ENCODE measurements around the gene SIM1.

Gene SIM1

GRCh38 chr6:100344761-100345160 lies 120.0 kb downstream of the SIM1 start:
- Histone ChIP-seq H4K20me1 (ENCODE audit: low read depth, low read length) (no peaks in the 10 kb centered on the region), H3K9me3 (ENCODE audit: insufficient read depth, low read length) (no peaks in the 10 kb centered on the region), H3K36me3 (ENCODE audit: low read length) (no peaks in the 10 kb centered on the region), H3K79me2 (ENCODE audit: insufficient read depth, low read length) (no peaks in the 10 kb centered on the region), H3K27me3 (ENCODE audit: low read length) (no peaks in the 10 kb centered on the region), H3K9ac (ENCODE audit: low read length) (no peak overlapping the region), H3K27ac (ENCODE audit: low read depth, low read length) (no peak overlapping the region), H3F3A (ENCODE audit: insufficient read depth) (no peaks in the 10 kb centered on the region; the same call in 1 of the 2 replicates), H3K4me2 (ENCODE audit: low read depth, low read length, poor library complexity, severe bottlenecking) (no peak overlapping the region), H2AFZ (ENCODE audit: low read depth, low read length, severe bottlenecking) (peak overlapping the region; percentile 7), H3K4me3 (ENCODE audit: insufficient read depth, low read length, poor library complexity, severe bottlenecking) (no peak overlapping the region), H3K9me2 (replicated peaks; ENCODE audit: insufficient read depth, low read length) (no peaks in the 10 kb centered on the region)
- TF ChIP-seq EZH2phosphoT487 (conservative IDR thresholded peaks at IDR 0.05; ENCODE audit: low read length) = no peak
- TF ChIP-seq, protein P1, sequence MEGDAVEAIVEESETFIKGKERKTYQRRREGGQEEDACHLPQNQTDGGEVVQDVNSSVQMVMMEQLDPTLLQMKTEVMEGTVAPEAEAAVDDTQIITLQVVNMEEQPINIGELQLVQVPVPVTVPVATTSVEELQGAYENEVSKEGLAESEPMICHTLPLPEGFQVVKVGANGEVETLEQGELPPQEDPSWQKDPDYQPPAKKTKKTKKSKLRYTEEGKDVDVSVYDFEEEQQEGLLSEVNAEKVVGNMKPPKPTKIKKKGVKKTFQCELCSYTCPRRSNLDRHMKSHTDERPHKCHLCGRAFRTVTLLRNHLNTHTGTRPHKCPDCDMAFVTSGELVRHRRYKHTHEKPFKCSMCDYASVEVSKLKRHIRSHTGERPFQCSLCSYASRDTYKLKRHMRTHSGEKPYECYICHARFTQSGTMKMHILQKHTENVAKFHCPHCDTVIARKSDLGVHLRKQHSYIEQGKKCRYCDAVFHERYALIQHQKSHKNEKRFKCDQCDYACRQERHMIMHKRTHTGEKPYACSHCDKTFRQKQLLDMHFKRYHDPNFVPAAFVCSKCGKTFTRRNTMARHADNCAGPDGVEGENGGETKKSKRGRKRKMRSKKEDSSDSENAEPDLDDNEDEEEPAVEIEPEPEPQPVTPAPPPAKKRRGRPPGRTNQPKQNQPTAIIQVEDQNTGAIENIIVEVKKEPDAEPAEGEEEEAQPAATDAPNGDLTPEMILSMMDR (IDR thresholded peaks at IDR 0.05; ENCODE audit: insufficient read depth, low read length, poor library complexity, severe bottlenecking) = no peak

DNA sequence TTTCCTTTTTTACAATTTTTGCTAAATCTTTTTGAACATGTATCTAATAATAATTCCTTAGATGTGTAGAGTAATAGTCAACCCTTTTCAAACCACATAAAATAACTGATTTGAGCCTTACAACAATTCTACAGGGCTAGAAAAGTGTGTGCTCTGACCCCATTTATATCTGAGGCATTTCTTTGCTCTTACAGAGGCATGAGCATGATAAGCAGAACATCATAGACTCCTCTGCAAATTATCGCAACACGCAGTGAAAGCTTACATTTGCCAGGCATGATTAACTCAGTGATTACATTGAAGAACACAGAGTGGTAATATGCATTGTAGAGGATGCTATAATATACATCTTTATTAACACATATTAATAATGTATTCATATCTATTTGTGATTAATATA lies 120.4 kb downstream of the SIM1 start:
- Histone ChIP-seq H3K9me3 (ENCODE audit: insufficient read depth, low read length) (no peaks in the 10 kb centered on the region), H3K79me2 (ENCODE audit: insufficient read depth, low read length) (no peaks in the 10 kb centered on the region), H3K27ac (ENCODE audit: low read depth, low read length) (no peak overlapping the region), H3K4me3 (ENCODE audit: insufficient read depth, low read length, poor library complexity, severe bottlenecking) (no peak overlapping the region), H3F3A (ENCODE audit: insufficient read depth) (no peaks in the 10 kb centered on the region; the same call in 1 of the 2 replicates), H3K4me2 (ENCODE audit: low read depth, low read length, poor library complexity, severe bottlenecking) (no peak overlapping the region), H3K36me3 (ENCODE audit: low read length) (no peaks in the 10 kb centered on the region), H3K27me3 (ENCODE audit: low read length) (no peaks in the 10 kb centered on the region), H2AFZ (ENCODE audit: low read depth, low read length, severe bottlenecking) (no peak overlapping the region), H3K9me2 (replicated peaks; ENCODE audit: insufficient read depth, low read length) (no peaks in the 10 kb centered on the region), H3K9ac (ENCODE audit: low read length) (no peak overlapping the region), H4K20me1 (ENCODE audit: low read depth, low read length) (no peaks in the 10 kb centered on the region)
- no peak for TF ChIP-seq EZH2phosphoT487 (conservative IDR thresholded peaks at IDR 0.05; ENCODE audit: low read length)

GRCh38 chr6:100343316-100344077 lies 121.2 kb downstream of the SIM1 start:
- Histone ChIP-seq H3K36me3 (ENCODE audit: low read length) (no peaks in the 10 kb centered on the region), H3K9me2 (replicated peaks; ENCODE audit: insufficient read depth, low read length) (no peaks in the 10 kb centered on the region), H2AFZ (ENCODE audit: low read depth, low read length, severe bottlenecking) (no peak overlapping the region), H3K4me3 (ENCODE audit: insufficient read depth, low read length, poor library complexity, severe bottlenecking) (no peak overlapping the region), H3K27ac (ENCODE audit: low read depth, low read length) (no peak overlapping the region), H3K27me3 (ENCODE audit: low read length) (no peaks in the 10 kb centered on the region), H3K79me2 (ENCODE audit: insufficient read depth, low read length) (no peaks in the 10 kb centered on the region), H3F3A (ENCODE audit: insufficient read depth) (no peaks in the 10 kb centered on the region; the same call in 1 of the 2 replicates), H4K20me1 (ENCODE audit: low read depth, low read length) (no peaks in the 10 kb centered on the region), H3K4me2 (ENCODE audit: low read depth, low read length, poor library complexity, severe bottlenecking) (no peak overlapping the region), H3K9me3 (ENCODE audit: insufficient read depth, low read length) (no peaks in the 10 kb centered on the region), H3K9ac (ENCODE audit: low read length) (no peak overlapping the region)
- no peak for TF ChIP-seq EZH2phosphoT487 (conservative IDR thresholded peaks at IDR 0.05; ENCODE audit: low read length)
- TF ChIP-seq, protein P1 (IDR thresholded peaks at IDR 0.05; ENCODE audit: insufficient read depth, low read length, poor library complexity, severe bottlenecking) = no peak

DNA sequence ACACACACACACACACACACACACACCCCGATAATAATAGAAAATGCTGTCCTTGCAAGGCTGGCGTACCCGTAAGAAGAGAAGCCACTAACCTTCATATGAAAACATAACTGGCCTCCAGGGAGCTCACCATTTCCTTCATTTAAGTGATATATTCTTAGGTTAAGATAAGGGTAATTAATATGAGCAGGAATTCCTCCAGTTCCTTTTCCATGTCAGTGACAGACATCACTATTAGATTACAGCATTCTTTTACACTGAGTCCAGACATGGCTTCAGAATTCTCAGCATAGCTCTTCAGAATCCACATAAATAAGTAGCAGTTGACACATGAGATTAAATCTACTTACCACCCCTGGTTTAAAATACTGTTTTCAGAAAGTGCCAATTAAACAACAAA lies 121.9 kb downstream of the SIM1 start:
- Histone ChIP-seq H3K79me2 (ENCODE audit: insufficient read depth, low read length) (no peaks in the 10 kb centered on the region), H3K9ac (ENCODE audit: low read length) (no peak overlapping the region), H3K4me2 (ENCODE audit: low read depth, low read length, poor library complexity, severe bottlenecking) (no peak overlapping the region), H3F3A (ENCODE audit: insufficient read depth) (no peaks in the 10 kb centered on the region), H2AFZ (ENCODE audit: low read depth, low read length, severe bottlenecking) (no peak overlapping the region), H3K27ac (ENCODE audit: low read depth, low read length) (no peak overlapping the region), H4K20me1 (ENCODE audit: low read depth, low read length) (no peaks in the 10 kb centered on the region), H3K9me2 (replicated peaks; ENCODE audit: insufficient read depth, low read length) (no peaks in the 10 kb centered on the region), H3K4me3 (ENCODE audit: insufficient read depth, low read length, poor library complexity, severe bottlenecking) (no peak overlapping the region), H3K36me3 (ENCODE audit: low read length) (no peaks in the 10 kb centered on the region), H3K9me3 (ENCODE audit: insufficient read depth, low read length) (no peaks in the 10 kb centered on the region), H3K27me3 (ENCODE audit: low read length) (no peaks in the 10 kb centered on the region)
- TF ChIP-seq EZH2phosphoT487 (conservative IDR thresholded peaks at IDR 0.05; ENCODE audit: low read length) = no peak
- TF ChIP-seq, protein P1 (IDR thresholded peaks at IDR 0.05; ENCODE audit: insufficient read depth, low read length, poor library complexity, severe bottlenecking) = no peak

Measured in SU-DHL-6 (cell line).